GM23248 (cell line): ENCODE measurements around the gene TBX21.

Source experiments
- EZH2 ChIP-seq: fragments of 200-600 bp; sonication (generic); IDR thresholded peaks from 2 replicates; pipeline ENCODE4 v1.6.1; 2018; ENCODE audit warnings: antibody characterized with exemption, mild to moderate bottlenecking; ENCODE audit not compliant: insufficient read depth, poor library complexity, severe bottlenecking
- EZH2phosphoT487 ChIP-seq: fragments of 200-600 bp; sonication (generic); IDR thresholded peaks from 2 replicates; pipeline ENCODE4 v1.6.1; 2018; ENCODE audit warnings: antibody characterized with exemption, moderate library complexity, mild to moderate bottlenecking, low read depth; ENCODE audit not compliant: insufficient read depth

- TF ChIP-seq EZH2 (no peak), EZH2phosphoT487 (no peak)
Measured at GRCh38 chr17:47730681-47731080, 2.4 kb upstream of the TBX21 start.
